BLaER1 (cell line): Measurements from ENCODE around the gene JARID2.

Experiments
- H3K27ac ChIP-seq: shearing (Covaris generic); formaldehyde crosslinking; 2 replicates; pipeline ENCODE4 v1.8.1; 2022
- H3K27me3 ChIP-seq: shearing (Covaris generic); formaldehyde crosslinking; 2 replicates; pipeline ENCODE4 v1.8.1; 2022
- H3K36me3 ChIP-seq: shearing (Covaris generic); formaldehyde crosslinking; 2 replicates; pipeline ENCODE4 v1.8.1; 2022
- H3K4me1 ChIP-seq: shearing (Covaris generic); formaldehyde crosslinking; 2 replicates; pipeline ENCODE4 v1.8.1; 2022
- H3K4me2 ChIP-seq: shearing (Covaris generic); formaldehyde crosslinking; 2 replicates; pipeline ENCODE4 v1.8.1; 2022
- H3K4me3 ChIP-seq: shearing (Covaris generic); formaldehyde crosslinking; 2 replicates; pipeline ENCODE4 v1.8.1; 2022
- H3K9ac ChIP-seq: shearing (Covaris generic); formaldehyde crosslinking; 2 replicates; pipeline ENCODE4 v1.8.1; 2022
- H3K9me3 ChIP-seq: shearing (Covaris generic); formaldehyde crosslinking; 2 replicates; pipeline ENCODE4 v1.8.1; 2022
- H4K20me1 ChIP-seq: shearing (Covaris generic); formaldehyde crosslinking; 2 replicates; pipeline ENCODE4 v1.8.1; 2022
- Cebpa-rat ChIP-seq: shearing (Covaris generic); IDR thresholded peaks from 2 replicates; pipeline ENCODE4 v1.8.1; 2022

JARID2 gene

GRCh38 chr6:15461127-15461944 is 215.5 kb downstream of the JARID2 start:
- peaks cover 47% of the 10 kb centered on the region for H3K4me1 ChIP-seq
- H3K27ac ChIP-seq: no peak overlapping the region
- H3K9ac ChIP-seq: no peak overlapping the region
- no peak overlapping the region for H3K4me3 ChIP-seq
- peaks cover 73% of the 10 kb centered on the region for H3K36me3 ChIP-seq
- no peaks in the 10 kb centered on the region for H3K27me3 ChIP-seq
- 0 out of 2 replicates have a peak, but pooled peaks have one; percentile 43 for TF ChIP-seq Cebpa-rat
- H3K9me3 ChIP-seq: no peaks in the 10 kb centered on the region
- H4K20me1 ChIP-seq: peaks cover 100% of the 10 kb centered on the region
- H3K4me2 ChIP-seq: peak overlapping the region; percentile 41

DNA sequence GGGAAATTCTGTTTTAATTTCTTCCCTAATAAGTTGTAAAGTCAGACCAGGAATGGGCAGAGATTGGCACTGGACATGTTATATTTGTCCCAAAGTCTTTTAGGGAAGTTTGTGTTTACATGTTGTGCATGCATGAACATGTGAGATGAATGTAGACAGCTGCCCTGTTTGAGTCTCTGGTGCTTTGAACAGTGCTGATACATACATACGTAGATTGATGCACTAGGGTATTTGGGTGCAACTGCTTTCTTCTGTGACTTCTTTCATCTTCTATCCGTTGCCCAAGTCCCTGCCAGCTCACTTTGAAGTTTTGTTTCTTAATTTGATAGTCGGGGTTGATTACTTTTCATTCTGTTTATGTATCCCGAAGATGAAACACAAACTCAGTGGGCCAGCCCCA is 216.4 kb downstream of the JARID2 start:
- H4K20me1 ChIP-seq: peaks cover 99% of the 10 kb centered on the region
- H3K4me1 ChIP-seq: peaks cover 43% of the 10 kb centered on the region

DNA sequence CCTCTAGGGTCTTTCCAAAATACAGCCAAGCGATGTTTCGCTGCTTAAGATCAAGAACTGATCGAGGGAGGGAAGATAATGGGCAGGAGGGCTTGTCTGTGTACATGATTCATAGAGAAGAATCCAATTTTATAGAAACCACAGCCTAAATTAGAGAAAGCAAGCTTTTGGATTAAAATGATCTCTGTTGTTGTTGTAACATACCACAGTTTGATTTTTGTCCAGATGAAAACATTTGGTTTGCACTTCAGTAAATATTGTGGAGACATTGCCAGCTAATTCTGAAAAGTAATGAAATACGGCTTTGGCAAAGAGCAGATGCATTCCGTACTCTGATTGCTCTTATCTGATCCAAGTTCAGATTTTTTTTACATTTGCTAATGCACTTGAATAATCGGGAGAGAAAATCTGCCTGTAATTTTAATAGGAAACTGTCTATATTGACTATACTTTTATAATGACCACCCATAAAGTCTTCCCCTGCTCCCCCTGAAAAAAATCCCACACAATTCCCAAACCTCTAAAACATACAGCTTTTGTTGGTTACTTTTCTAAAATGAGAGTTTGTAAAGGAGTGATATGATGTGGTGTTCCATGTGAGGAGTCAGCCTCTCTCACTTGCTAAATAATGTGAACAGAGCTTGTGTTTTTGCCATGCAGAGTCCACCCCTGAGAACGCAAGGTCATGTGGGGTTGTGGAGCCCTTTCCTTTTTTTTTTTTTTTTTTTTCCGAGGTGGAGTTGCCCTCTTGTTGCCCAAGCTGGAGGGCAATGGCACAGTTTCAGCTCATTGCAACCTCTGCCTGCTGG is 217.1 kb downstream of the JARID2 start:
- Histone ChIP-seq H3K4me1 (peaks cover 36% of the 10 kb centered on the region), H3K4me3 (no peak overlapping the region), H3K9me3 (no peaks in the 10 kb centered on the region), H3K9ac (0 out of 2 replicates have a peak overlapping the region, but pooled peaks have one; percentile 16), H3K4me2 (peak overlapping the region; percentile 41), H3K36me3 (peaks cover 78% of the 10 kb centered on the region), H4K20me1 (peaks cover 99% of the 10 kb centered on the region), H3K27me3 (no peaks in the 10 kb centered on the region), H3K27ac (no peak overlapping the region)
- TF ChIP-seq Cebpa-rat: no peak

More for the DNA sequence above, 216.4 kb downstream of the JARID2 start:
- Histone ChIP-seq H3K9me3 (no peaks in the 10 kb centered on the region), H3K9ac (0 out of 2 replicates have a peak overlapping the region, but pooled peaks have one; percentile 16), H3K4me3 (no peak overlapping the region), H3K27ac (no peak overlapping the region), H3K27me3 (no peaks in the 10 kb centered on the region), H3K4me2 (peak overlapping the region; percentile 41), H3K36me3 (peaks cover 75% of the 10 kb centered on the region)
- TF ChIP-seq Cebpa-rat: no peak

DNA sequence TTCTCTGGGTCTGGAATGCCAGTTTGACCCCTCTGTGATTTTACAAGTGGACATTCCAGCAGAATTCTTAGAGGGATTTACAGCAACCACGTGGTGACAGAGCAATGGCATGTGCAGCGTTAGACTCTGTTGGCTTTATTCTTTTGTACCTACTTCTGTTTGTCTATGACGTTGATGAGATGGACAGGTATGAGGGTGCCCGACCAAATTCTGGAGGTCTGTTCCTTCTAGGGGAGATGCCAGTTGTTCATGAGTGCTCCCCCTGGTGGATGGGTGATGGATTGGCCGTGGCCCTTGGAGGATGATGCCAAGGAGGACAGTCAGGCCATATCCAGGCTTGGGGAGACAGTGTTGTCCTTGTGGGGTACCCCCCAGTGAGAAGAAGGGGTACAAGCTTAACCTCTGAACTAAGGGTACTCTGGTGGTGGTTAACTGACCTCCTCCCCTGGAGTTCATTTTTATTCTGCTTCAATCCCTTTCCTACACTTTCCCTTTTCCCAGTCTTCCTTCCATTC is 218.4 kb downstream of the JARID2 start:
- H3K4me2 ChIP-seq: no peak overlapping the region
- H3K36me3 ChIP-seq: peaks cover 74% of the 10 kb centered on the region
- H3K9me3 ChIP-seq: no peaks in the 10 kb centered on the region
- no peaks in the 10 kb centered on the region for H3K27me3 ChIP-seq
- no peak overlapping the region for H3K4me3 ChIP-seq
- no peak overlapping the region for H3K9ac ChIP-seq
- no peak for TF ChIP-seq Cebpa-rat
- H3K4me1 ChIP-seq: peaks cover 27% of the 10 kb centered on the region
- H4K20me1 ChIP-seq: peaks cover 92% of the 10 kb centered on the region
- no peak overlapping the region for H3K27ac ChIP-seq

DNA sequence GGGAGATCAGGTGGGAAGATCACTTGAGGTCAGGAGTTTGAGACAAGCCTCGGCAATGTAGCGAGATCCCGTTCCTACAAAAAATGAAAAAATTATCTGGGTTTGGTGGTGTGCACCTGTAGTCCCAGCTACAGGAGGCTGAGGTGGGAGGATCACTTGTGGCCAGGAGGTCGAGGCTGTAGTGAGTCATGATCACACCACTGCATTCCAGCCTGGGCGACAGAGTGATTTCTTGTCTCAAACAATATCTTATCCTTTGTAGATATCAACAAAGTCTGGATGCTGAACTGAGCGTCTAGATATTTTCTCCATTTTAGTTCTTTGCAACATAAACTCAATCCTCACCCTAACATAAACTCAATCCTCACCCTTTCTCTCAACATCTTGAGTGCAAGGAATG is 219.3 kb downstream of the JARID2 start:
- Histone ChIP-seq H3K27me3 (no peaks in the 10 kb centered on the region), H4K20me1 (peaks cover 90% of the 10 kb centered on the region), H3K36me3 (peaks cover 74% of the 10 kb centered on the region), H3K4me1 (peaks cover 27% of the 10 kb centered on the region), H3K9me3 (no peaks in the 10 kb centered on the region), H3K4me3 (no peak overlapping the region), H3K9ac (no peak overlapping the region), H3K27ac (no peak overlapping the region), H3K4me2 (no peak overlapping the region)
- no peak for TF ChIP-seq Cebpa-rat

- Histone ChIP-seq H3K4me1 (peaks cover 42% of the 10 kb centered on the region), H3K9ac (no peak overlapping the region), H3K9me3 (no peaks in the 10 kb centered on the region), H3K27me3 (no peaks in the 10 kb centered on the region), H3K36me3 (peaks cover 88% of the 10 kb centered on the region), H4K20me1 (peaks cover 83% of the 10 kb centered on the region), H3K4me2 (no peak overlapping the region), H3K4me3 (no peak overlapping the region), H3K27ac (no peak overlapping the region)
- no peak for TF ChIP-seq Cebpa-rat
Observed at GRCh38 chr6:15470746-15471145, 224.9 kb downstream of the JARID2 start.

GRCh38 chr6:15472621-15473020 is 226.8 kb downstream of the JARID2 start:
- H3K27ac ChIP-seq: peak overlapping the region; percentile 40; the same call in 1 of the 2 replicates
- peaks cover 81% of the 10 kb centered on the region for H4K20me1 ChIP-seq
- H3K36me3 ChIP-seq: peaks cover 71% of the 10 kb centered on the region
- no peak overlapping the region for H3K9ac ChIP-seq
- TF ChIP-seq Cebpa-rat: no peak
- H3K9me3 ChIP-seq: no peaks in the 10 kb centered on the region
- H3K4me3 ChIP-seq: no peak overlapping the region
- H3K27me3 ChIP-seq: no peaks in the 10 kb centered on the region
- peaks cover 61% of the 10 kb centered on the region for H3K4me1 ChIP-seq
- peak overlapping the region; percentile 24; the same call in 1 of the 2 replicates for H3K4me2 ChIP-seq

- no peaks in the 10 kb centered on the region for H3K9me3 ChIP-seq
- H3K36me3 ChIP-seq: peaks cover 74% of the 10 kb centered on the region
- H3K4me3 ChIP-seq: no peak overlapping the region
- peaks cover 81% of the 10 kb centered on the region for H4K20me1 ChIP-seq
- no peaks in the 10 kb centered on the region for H3K27me3 ChIP-seq
- H3K9ac ChIP-seq: no peak overlapping the region
- peak overlapping the region; percentile 72; the same call in 1 of the 2 replicates for H3K4me2 ChIP-seq
- peaks cover 66% of the 10 kb centered on the region for H3K4me1 ChIP-seq
- H3K27ac ChIP-seq: no peak overlapping the region
- no peak for TF ChIP-seq Cebpa-rat
Observed at GRCh38 chr6:15473174-15473573, 227.3 kb downstream of the JARID2 start.

- no peak overlapping the region for H3K9ac ChIP-seq
- H3K36me3 ChIP-seq: peaks cover 74% of the 10 kb centered on the region
- no peaks in the 10 kb centered on the region for H3K9me3 ChIP-seq
- TF ChIP-seq Cebpa-rat: no peak
- no peaks in the 10 kb centered on the region for H3K27me3 ChIP-seq
- peak overlapping the region; percentile 72 for H3K4me2 ChIP-seq
- H4K20me1 ChIP-seq: peaks cover 82% of the 10 kb centered on the region
- H3K4me3 ChIP-seq: no peak overlapping the region
- H3K4me1 ChIP-seq: peaks cover 66% of the 10 kb centered on the region
- no peak overlapping the region for H3K27ac ChIP-seq
Observed at GRCh38 chr6:15473741-15474161, 227.9 kb downstream of the JARID2 start.
